Chondrocyte (in vitro differentiated cells): ENCODE results near the gene RFX4. TPM values are rescaled to one million over a fixed set of nuclear protein-coding genes. Genes with fewer than 3 reads are reported as not detected.

ENCODE experiments used
- DNase-seq: peaks from one replicate; pipeline ENCODE4 v3.0.0; 2021; ENCODE audit warnings: mixed read lengths, low spot score
- H3K27ac Mint-ChIP-seq: one replicate; pipeline ENCODE4 v1.8.0; 2021; ENCODE audit warnings: mild to moderate bottlenecking, moderate library complexity, mixed read lengths; ENCODE audit not compliant: unreplicated experiment
- H3K27me3 Mint-ChIP-seq: 2 replicates; pipeline ENCODE4 v1.8.0; 2021; ENCODE audit warnings: low read depth, mixed read lengths
- H3K36me3 Mint-ChIP-seq: 2 replicates; pipeline ENCODE4 v1.8.0; 2021; ENCODE audit warnings: low read depth, mixed read lengths
- H3K4me1 Mint-ChIP-seq: 2 replicates; pipeline ENCODE4 v1.8.0; 2021; ENCODE audit warnings: low read depth, mild to moderate bottlenecking, mixed read lengths
- H3K4me3 Mint-ChIP-seq: one replicate; pipeline ENCODE4 v1.8.0; 2021; ENCODE audit warnings: mild to moderate bottlenecking, moderate library complexity, mixed read lengths; ENCODE audit not compliant: unreplicated experiment
- H3K9me3 Mint-ChIP-seq: 2 replicates; pipeline ENCODE4 v1.8.0; 2021; ENCODE audit warnings: low read depth, mixed read lengths
- total RNA-seq: library from RNA; stranded (reverse); gene quantifications from 3 replicates; pipeline ENCODE4 v1.2.1, GENCODE V29; 2021
- TF ChIP-seq, protein P1 (sequence below): fragments of 200-600 bp; sonication (generic); IDR thresholded peaks from 2 replicates; pipeline ENCODE4 v1.5.0; 2021; ENCODE audit warnings: antibody characterized with exemption, mild to moderate bottlenecking, moderate library complexity

The RFX4 gene
- total RNA-seq, 1 donor from 2014 or later = not detected

DNA sequence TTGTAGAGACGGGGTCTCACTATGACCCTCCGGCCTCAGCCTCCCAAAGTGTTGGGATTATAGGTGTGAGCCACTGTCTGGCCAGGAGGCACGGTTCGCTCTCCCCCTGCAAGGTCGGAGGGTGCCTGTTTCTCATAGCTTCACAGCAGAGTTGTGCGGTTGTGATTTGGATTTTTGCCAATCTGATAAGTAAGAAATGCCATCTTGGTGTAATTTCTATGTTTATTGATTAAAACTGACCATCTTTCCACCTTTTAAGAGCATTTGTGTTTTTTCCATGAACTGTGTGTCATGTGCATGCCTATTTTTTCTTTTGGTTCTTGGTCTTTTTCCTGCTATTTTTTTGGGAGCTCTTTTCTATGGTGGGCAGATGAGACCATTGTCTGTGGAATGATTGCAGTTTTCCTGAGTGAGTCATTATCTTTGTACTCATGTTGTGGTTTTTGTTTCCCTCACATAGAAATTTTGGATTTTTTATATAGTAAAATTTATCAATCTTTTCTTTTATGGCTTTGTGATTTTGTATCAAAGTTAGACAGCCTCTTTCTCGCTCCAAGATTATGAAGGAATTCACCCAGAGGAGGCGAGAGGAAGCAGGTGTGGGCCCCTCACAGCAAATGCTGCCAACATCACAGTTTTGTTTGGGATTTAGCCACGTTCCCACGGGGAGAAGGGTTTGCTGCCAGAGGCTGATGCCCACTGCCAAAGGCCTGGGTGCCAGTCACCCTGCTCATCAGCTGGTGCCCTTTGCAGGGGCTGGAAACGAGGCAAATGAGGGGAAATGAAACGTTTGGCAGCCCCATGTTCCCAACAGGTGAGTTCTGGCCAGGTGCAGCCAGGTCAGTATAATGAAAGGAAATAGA lies 47.2 kb downstream of the RFX4 start:
- TF ChIP-seq, protein P1, sequence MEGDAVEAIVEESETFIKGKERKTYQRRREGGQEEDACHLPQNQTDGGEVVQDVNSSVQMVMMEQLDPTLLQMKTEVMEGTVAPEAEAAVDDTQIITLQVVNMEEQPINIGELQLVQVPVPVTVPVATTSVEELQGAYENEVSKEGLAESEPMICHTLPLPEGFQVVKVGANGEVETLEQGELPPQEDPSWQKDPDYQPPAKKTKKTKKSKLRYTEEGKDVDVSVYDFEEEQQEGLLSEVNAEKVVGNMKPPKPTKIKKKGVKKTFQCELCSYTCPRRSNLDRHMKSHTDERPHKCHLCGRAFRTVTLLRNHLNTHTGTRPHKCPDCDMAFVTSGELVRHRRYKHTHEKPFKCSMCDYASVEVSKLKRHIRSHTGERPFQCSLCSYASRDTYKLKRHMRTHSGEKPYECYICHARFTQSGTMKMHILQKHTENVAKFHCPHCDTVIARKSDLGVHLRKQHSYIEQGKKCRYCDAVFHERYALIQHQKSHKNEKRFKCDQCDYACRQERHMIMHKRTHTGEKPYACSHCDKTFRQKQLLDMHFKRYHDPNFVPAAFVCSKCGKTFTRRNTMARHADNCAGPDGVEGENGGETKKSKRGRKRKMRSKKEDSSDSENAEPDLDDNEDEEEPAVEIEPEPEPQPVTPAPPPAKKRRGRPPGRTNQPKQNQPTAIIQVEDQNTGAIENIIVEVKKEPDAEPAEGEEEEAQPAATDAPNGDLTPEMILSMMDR = no peak
- H3K27me3 Mint-ChIP-seq = no peaks in the 10 kb centered on the region
- no peak for DNase-seq
- H3K4me3 Mint-ChIP-seq = no peak overlapping the region
- no peaks in the 10 kb centered on the region for H3K36me3 Mint-ChIP-seq
- no peaks in the 10 kb centered on the region for H3K9me3 Mint-ChIP-seq
- peaks cover 29% of the 10 kb centered on the region for H3K4me1 Mint-ChIP-seq
- H3K27ac Mint-ChIP-seq = peak overlapping the region; percentile 61

DNA sequence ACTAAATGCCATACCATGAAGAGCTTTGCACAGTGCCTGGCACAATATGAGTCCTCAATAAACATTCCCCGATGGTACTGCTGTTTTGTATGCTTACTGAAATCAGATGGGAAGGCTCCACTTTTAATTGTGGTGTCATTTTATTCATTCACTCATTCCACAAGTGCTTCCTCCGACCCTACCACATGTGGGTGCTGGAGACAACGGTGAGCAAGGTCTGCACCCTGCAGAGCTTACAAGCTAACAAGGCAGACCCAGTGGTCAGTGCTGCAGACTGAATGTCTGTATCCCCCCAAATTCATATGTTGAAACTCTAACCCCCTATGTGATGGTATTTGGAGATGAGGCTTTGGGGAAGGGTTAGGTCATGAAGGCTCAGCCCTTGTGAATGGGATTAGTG lies 48.3 kb downstream of the RFX4 start:
- no peaks in the 10 kb centered on the region for H3K36me3 Mint-ChIP-seq

DNA sequence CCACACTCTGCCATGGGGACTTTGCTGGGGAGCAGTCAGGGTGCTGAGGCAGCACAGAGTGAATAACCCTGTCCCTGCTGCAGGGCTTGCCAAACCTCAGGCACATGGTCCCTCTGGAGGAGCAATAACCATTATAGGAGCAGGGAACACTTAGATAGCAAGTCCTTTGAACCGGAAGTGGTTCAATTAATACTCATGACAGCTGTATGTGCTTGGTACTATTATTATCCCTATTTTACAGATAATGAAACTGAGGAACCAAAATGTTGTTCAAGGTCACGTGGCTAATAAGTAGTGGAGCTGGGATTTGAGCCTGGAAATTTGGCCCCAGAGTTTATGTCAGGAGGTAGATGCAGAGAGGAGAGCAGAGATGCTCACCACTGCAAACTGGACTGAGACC lies 49.0 kb downstream of the RFX4 start:
- no peak overlapping the region for H3K4me3 Mint-ChIP-seq
- H3K27ac Mint-ChIP-seq = no peak overlapping the region
- peaks cover 29% of the 10 kb centered on the region for H3K4me1 Mint-ChIP-seq
- no peaks in the 10 kb centered on the region for H3K9me3 Mint-ChIP-seq
- DNase-seq = no peak
- TF ChIP-seq, protein P1 = no peak
- H3K36me3 Mint-ChIP-seq = no peaks in the 10 kb centered on the region
- no peaks in the 10 kb centered on the region for H3K27me3 Mint-ChIP-seq

More for the DNA sequence above, 48.3 kb downstream of the RFX4 start:
- no peak for DNase-seq
- no peak overlapping the region for H3K4me3 Mint-ChIP-seq
- TF ChIP-seq, protein P1 = no peak
- no peaks in the 10 kb centered on the region for H3K27me3 Mint-ChIP-seq
- H3K27ac Mint-ChIP-seq = no peak overlapping the region
- peaks cover 29% of the 10 kb centered on the region for H3K4me1 Mint-ChIP-seq
- H3K9me3 Mint-ChIP-seq = no peaks in the 10 kb centered on the region

DNA sequence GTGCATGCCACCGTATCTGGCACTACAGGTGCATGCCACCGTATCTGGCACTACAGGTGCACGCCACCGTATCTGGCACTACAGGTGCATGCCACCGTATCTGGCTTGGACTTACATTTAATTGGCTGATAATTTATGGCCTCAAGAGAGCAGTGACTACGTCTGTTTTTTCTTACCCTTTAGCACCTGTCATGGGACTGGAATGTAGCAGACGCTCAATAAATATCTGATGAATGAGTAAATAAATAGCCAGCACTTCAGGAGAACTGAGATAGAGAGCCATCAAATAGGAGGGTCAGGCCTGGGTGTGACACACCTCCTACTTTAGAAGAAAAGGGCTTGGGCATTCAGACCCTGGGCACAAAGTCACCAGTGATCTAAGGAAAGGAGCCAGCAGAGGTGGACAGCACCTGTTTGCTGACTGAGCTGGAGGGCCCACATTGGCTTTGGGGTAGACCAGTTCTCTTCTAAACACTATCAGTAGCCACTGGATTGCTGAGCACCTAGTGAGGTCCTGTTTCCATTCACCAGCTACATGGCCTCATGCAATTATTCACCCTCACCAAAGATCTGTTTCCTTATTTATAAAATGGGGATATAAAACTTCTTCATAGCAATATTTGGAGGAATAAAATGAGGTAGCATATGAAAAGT lies 50.1 kb downstream of the RFX4 start:
- no peak for DNase-seq
- Mint-ChIP-seq H3K36me3 (no peaks in the 10 kb centered on the region), H3K27ac (no peak overlapping the region), H3K9me3 (no peaks in the 10 kb centered on the region), H3K4me1 (peaks cover 29% of the 10 kb centered on the region), H3K4me3 (no peak overlapping the region), H3K27me3 (no peaks in the 10 kb centered on the region)
- TF ChIP-seq, protein P1 = no peak

DNA sequence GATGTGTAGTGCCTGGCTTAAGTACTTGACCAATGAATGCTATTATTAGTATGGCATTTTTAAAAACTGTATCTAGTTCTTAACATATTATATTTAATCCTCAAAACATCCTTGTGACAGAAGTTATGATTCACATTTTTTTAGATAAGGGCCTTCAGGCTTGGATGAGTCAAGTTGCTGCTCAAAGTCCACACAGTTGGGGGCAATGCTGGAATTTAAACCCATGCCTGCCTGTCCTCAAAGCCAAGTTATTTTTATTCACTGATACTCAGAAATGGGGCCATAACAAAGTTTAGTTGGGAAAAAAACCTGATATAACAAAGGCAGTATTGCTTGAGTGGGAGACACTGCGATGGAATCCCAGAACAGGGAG lies 50.6 kb downstream of the RFX4 start:
- Mint-ChIP-seq H3K27ac (no peak overlapping the region), H3K36me3 (no peaks in the 10 kb centered on the region), H3K4me3 (no peak overlapping the region), H3K4me1 (peaks cover 29% of the 10 kb centered on the region), H3K27me3 (no peaks in the 10 kb centered on the region), H3K9me3 (no peaks in the 10 kb centered on the region)
- TF ChIP-seq, protein P1 = no peak
- DNase-seq = no peak
